Keratinocyte (primary cell): ENCODE measurements around the gene RTEL1. TPM values are rescaled to one million over a fixed set of nuclear protein-coding genes. Genes with fewer than 3 reads are reported as not detected.

Source experiments
- DNase-seq: peaks from one replicate; pipeline ENCODE4 v3.0.0-alpha.2; 2011; ENCODE audit warnings: low read depth, missing footprints, low spot score
- FAIRE-seq: peaks from 2 replicates; lab custom pipeline; 2011; peaks lifted over from hg19 to GRCh38; lab: Jason Lieb, UNC
- H2AFZ ChIP-seq: 2 replicates; pipeline ENCODE4 v1.6.0; 2012; ENCODE audit warnings: low read length, control low read depth, inconsistent platforms; ENCODE audit not compliant: control insufficient read depth
- H3K27ac ChIP-seq: 2 replicates; pipeline ENCODE4 v1.5.1; 2011; ENCODE audit warnings: low read length; ENCODE audit not compliant: control insufficient read depth, insufficient read depth
- H3K27me3 ChIP-seq: 3 replicates; pipeline ENCODE4 v1.6.0; 2011; ENCODE audit warnings: low read length; ENCODE audit not compliant: control insufficient read depth, insufficient read depth; ENCODE audit errors: extremely low read depth
- H3K36me3 ChIP-seq, 2 experiments: 2 replicates in 1 of 2; 3 replicates in 1 of 2; pipeline ENCODE4 v1.5.1; 2011; ENCODE audit warnings: low read length in 2 of 2, mild to moderate bottlenecking in 1 of 2; ENCODE audit not compliant: control insufficient read depth in 2 of 2, insufficient read depth in 2 of 2; ENCODE audit errors: extremely low read depth in 1 of 2
- H3K4me1 ChIP-seq: 3 replicates; pipeline ENCODE4 v1.5.1; 2011; ENCODE audit warnings: low read length; ENCODE audit not compliant: control insufficient read depth, insufficient read depth; ENCODE audit errors: extremely low read depth
- H3K4me2 ChIP-seq: 3 replicates; pipeline ENCODE4 v1.6.0; 2011; ENCODE audit warnings: low read depth, low read length; ENCODE audit not compliant: control insufficient read depth, insufficient read depth; ENCODE audit errors: extremely low read depth
- H3K4me3 ChIP-seq, 3 experiments: fragments of 200-600 bp in 1 of 3; sonication (generic) in 1 of 3; 2 replicates in 2 of 3; 3 replicates in 1 of 3; pipeline ENCODE4 v1.5.1; 2011 to 2016; ENCODE audit warnings: low read length in 3 of 3, mild to moderate bottlenecking in 3 of 3, control low read depth in 2 of 3, inconsistent platforms in 1 of 3, low read depth in 1 of 3, mixed read lengths in 1 of 3, mixed run types in 1 of 3, moderate library complexity in 1 of 3; ENCODE audit not compliant: control insufficient read depth in 2 of 3, insufficient read depth in 2 of 3; ENCODE audit errors: extremely low read depth in 1 of 3
- H3K79me2 ChIP-seq: 2 replicates; pipeline ENCODE4 v1.6.0; 2012; ENCODE audit warnings: low read length; ENCODE audit not compliant: control insufficient read depth, insufficient read depth
- H3K9ac ChIP-seq: 3 replicates; pipeline ENCODE4 v1.6.0; 2011; ENCODE audit warnings: low read length; ENCODE audit not compliant: control insufficient read depth, insufficient read depth; ENCODE audit errors: extremely low read depth
- H3K9me1 ChIP-seq: 3 replicates; pipeline ENCODE4 v1.6.0; 2011; ENCODE audit warnings: low read length; ENCODE audit not compliant: control insufficient read depth, insufficient read depth; ENCODE audit errors: extremely low read depth
- H3K9me3 ChIP-seq: 2 replicates; pipeline ENCODE4 v1.5.1; 2012; ENCODE audit warnings: low read depth, low read length; ENCODE audit not compliant: control insufficient read depth
- H4K20me1 ChIP-seq: 3 replicates; pipeline ENCODE4 v1.6.0; 2011; ENCODE audit warnings: low read length; ENCODE audit not compliant: control insufficient read depth, insufficient read depth; ENCODE audit errors: extremely low read depth
- EZH2 ChIP-seq: IDR thresholded peaks from one replicate; pipeline ENCODE4 v1.6.1; 2012; ENCODE audit warnings: inconsistent platforms, mild to moderate bottlenecking, low read length, moderate library complexity
- dilution Hi-C: fragments of 300-500 bp; cut with MboI; formaldehyde crosslinking; loops from one replicate; pipeline ENCODE4 v1.7.0; 2020; ENCODE audit warnings: low sequenced_read_pairs; ENCODE audit not compliant: extremely low pct_ligation_motif_present
- polyA plus RNA-seq, 5 experiments: library from polyadenylated mRNA; depleted of rRNA in 3 of 5; stranded (reverse) in 3 of 5; stranded (forward) in 1 of 5; unstranded in 1 of 5; fragments of >200 nt; gene quantifications; 1 replicate in 1 of 5; 2 replicates in 3 of 5; 3 replicates in 1 of 5; pipeline versions ENCODE4 v1.2.1 to v1.2.3, GENCODE V29; 2011 to 2012; ENCODE audit warnings: missing spikeins in 2 of 5, low read depth in 1 of 5, low replicate concordance in 1 of 5
- TF ChIP-seq, protein P1 (sequence below), 3 experiments: IDR thresholded peaks in 1 of 3; conservative IDR thresholded peaks in 1 of 3; optimal IDR thresholded peaks in 1 of 3; 2 replicates in 2 of 3; 3 replicates in 1 of 3; pipeline versions ENCODE3 to v1.5.1; 2011; ENCODE audit warnings: low read length in 3 of 3, mild to moderate bottlenecking in 3 of 3, moderate library complexity in 2 of 3, control low read depth in 1 of 3, inconsistent platforms in 1 of 3; ENCODE audit not compliant: insufficient read depth in 2 of 3; ENCODE audit errors: extremely low read depth in 1 of 3

RTEL1 gene
- polyA plus RNA-seq, 1 donor (not counting 4 experiments of a cell fraction or from before 2014, with no cell fraction given): 12.4 TPM

DNA sequence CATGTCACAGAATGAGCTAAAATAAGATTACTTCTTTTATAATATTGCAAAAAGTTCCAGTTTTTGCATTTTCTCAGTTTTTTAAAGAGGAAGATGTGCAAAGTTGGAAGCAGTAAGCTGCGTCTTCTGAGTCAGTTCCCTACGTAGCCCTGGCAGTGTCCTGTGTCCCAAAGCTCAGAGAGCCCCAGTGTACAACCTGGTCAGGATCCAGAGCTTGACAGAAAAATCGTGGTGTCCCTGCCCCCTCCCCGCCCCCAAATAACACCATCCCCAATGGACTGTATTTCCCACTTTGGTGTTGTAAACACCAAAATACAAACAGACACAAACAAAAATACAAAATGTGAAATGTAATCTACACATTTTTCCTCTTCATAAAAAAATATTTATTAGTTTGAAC is 86.0 kb downstream of the RTEL1 start:
- no peak overlapping the region for H3K27ac ChIP-seq
- TF ChIP-seq, protein P1, sequence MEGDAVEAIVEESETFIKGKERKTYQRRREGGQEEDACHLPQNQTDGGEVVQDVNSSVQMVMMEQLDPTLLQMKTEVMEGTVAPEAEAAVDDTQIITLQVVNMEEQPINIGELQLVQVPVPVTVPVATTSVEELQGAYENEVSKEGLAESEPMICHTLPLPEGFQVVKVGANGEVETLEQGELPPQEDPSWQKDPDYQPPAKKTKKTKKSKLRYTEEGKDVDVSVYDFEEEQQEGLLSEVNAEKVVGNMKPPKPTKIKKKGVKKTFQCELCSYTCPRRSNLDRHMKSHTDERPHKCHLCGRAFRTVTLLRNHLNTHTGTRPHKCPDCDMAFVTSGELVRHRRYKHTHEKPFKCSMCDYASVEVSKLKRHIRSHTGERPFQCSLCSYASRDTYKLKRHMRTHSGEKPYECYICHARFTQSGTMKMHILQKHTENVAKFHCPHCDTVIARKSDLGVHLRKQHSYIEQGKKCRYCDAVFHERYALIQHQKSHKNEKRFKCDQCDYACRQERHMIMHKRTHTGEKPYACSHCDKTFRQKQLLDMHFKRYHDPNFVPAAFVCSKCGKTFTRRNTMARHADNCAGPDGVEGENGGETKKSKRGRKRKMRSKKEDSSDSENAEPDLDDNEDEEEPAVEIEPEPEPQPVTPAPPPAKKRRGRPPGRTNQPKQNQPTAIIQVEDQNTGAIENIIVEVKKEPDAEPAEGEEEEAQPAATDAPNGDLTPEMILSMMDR (optimal IDR thresholded peaks at IDR 0.05 in 1 of 3, IDR thresholded peaks at IDR 0.05 in 1 of 3, conservative IDR thresholded peaks at IDR 0.05 in 1 of 3; ENCODE audit: extremely low read depth in 1 of 3, insufficient read depth in 2 of 3, low read length in 3 of 3): no peak
- TF ChIP-seq EZH2: no peak
- no peak overlapping the region for H3K4me3 ChIP-seq
- H2AFZ ChIP-seq: no peak overlapping the region
- no peak overlapping the region for H3K4me2 ChIP-seq
- no peaks in the 10 kb centered on the region for H3K79me2 ChIP-seq
- dilution Hi-C loops: no loop called here
- H3K27me3 ChIP-seq: no peaks in the 10 kb centered on the region
- peaks cover 12% of the 10 kb centered on the region for H3K4me1 ChIP-seq
- no peaks in the 10 kb centered on the region for H3K9me3 ChIP-seq
- DNase-seq: no peak
- FAIRE-seq: no peak
- no peak overlapping the region for H3K9ac ChIP-seq
- peaks cover 2 to 7% of the 10 kb centered on the region in 2 experiments for H3K36me3 ChIP-seq
- H4K20me1 ChIP-seq: no peaks in the 10 kb centered on the region
- no peaks in the 10 kb centered on the region for H3K9me1 ChIP-seq

DNA sequence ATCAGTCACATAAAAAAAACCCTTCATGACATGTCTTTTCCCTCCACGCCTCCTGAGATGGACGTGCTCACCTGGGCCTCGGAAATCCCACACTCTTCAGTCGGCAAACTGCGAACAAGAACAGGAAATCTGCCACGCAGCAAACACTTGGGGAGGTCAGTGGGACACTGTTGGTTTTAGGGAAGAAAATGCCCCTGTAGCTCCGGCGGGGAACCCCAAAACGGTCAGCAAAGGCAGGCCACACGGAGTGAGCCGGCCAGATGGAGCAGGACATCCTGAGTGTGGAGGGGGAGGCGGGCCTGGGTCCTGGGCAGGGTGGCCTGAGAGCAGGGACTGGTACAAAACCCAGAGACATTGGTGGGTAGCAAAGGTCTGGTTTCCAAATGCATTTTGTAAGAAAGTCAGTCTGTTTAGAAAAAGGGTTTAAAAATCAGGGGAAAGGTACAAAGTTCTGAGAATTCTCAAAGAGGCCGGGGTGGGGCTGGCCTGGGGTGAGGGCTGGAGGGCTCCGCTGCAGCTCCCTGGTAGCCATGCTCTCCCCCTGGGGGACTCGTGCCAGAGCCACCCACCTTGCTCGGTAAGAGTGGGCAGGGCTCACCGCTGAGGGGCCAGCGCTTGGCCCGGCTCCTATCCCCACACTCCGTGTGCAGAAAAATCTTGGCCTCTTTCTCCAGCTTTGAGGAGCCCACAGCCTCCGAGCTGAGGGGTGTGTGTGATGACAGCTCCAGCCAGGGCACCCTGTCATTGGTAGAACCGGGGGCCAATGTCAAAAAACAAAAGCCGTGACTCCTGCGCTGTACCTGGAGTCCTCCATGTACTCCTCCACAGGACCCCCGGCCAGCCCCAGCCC is 86.7 kb downstream of the RTEL1 start:
- H3K4me3 ChIP-seq: no peak overlapping the region
- no peaks in the 10 kb centered on the region for H4K20me1 ChIP-seq
- FAIRE-seq (no peak), DNase-seq (no peak)
- H3K9me1 ChIP-seq: no peaks in the 10 kb centered on the region
- H3K4me1 ChIP-seq: peaks cover 12% of the 10 kb centered on the region
- H3K9me3 ChIP-seq: no peaks in the 10 kb centered on the region
- no peak overlapping the region for H3K27ac ChIP-seq
- H3K36me3 ChIP-seq: peaks cover 2 to 7% of the 10 kb centered on the region in 2 experiments
- H3K9ac ChIP-seq: no peak overlapping the region
- H3K79me2 ChIP-seq: no peaks in the 10 kb centered on the region
- no peak overlapping the region for H3K4me2 ChIP-seq
- H3K27me3 ChIP-seq: no peaks in the 10 kb centered on the region
- H2AFZ ChIP-seq: no peak overlapping the region
- dilution Hi-C loops: no loop called here
- no peak for TF ChIP-seq EZH2
- TF ChIP-seq, protein P1 (optimal IDR thresholded peaks at IDR 0.05 in 1 of 3, IDR thresholded peaks at IDR 0.05 in 1 of 3, conservative IDR thresholded peaks at IDR 0.05 in 1 of 3; ENCODE audit: extremely low read depth in 1 of 3, insufficient read depth in 2 of 3, low read length in 3 of 3): no peak
